ENCODE results near the gene SMARCB1. TPM values are rescaled to one million over a fixed set of nuclear protein-coding genes. Genes with fewer than 3 reads are reported as not detected.

The SMARCB1 gene
- total and polyA plus RNA-seq, 2 experiments from 2014 or later = 114 to 132 TPM

DNA sequence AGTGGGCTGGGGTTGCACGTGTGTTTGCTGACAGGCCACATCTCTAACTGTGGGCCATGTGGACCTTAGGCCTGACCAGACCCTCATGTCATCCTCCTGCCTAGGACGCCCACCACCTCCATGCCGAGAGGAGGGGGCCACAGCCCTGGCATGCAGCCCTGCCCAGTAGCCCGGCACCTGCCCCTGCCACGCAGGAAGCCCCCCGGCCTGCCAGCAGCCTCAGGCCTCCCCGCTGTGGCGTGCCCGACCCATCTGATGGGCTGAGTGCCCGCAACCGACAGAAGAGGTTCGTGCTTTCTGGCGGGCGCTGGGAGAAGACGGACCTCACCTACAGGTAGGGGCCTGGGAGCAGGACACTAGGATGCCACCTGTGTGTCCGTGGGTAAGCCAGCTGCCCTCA lies 7.7 kb upstream of the SMARCB1 start:
- Mint-ChIP-seq H3K9me3 (no peaks in the 10 kb centered on the region), H3K27ac (no peak overlapping the region), H3K4me1 (peaks cover 6% of the 10 kb centered on the region), H3K27me3 (ENCODE audit: insufficient read depth, low read depth, poor library complexity) (peaks cover 11% of the 10 kb centered on the region), H3K36me3 (ENCODE audit: low read depth) (no peaks in the 10 kb centered on the region; the same call in 2 of the 3 replicates), H3K4me3 (no peak overlapping the region)
- ATAC-seq (no peak), DNase-seq (ENCODE audit: low spot score) (no peak)
- no peak for TF ChIP-seq ZNF114 (CRISPR knock-in tag; IDR thresholded peaks at IDR 0.05)
- TF ChIP-seq, protein P1, sequence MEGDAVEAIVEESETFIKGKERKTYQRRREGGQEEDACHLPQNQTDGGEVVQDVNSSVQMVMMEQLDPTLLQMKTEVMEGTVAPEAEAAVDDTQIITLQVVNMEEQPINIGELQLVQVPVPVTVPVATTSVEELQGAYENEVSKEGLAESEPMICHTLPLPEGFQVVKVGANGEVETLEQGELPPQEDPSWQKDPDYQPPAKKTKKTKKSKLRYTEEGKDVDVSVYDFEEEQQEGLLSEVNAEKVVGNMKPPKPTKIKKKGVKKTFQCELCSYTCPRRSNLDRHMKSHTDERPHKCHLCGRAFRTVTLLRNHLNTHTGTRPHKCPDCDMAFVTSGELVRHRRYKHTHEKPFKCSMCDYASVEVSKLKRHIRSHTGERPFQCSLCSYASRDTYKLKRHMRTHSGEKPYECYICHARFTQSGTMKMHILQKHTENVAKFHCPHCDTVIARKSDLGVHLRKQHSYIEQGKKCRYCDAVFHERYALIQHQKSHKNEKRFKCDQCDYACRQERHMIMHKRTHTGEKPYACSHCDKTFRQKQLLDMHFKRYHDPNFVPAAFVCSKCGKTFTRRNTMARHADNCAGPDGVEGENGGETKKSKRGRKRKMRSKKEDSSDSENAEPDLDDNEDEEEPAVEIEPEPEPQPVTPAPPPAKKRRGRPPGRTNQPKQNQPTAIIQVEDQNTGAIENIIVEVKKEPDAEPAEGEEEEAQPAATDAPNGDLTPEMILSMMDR (conservative IDR thresholded peaks at IDR 0.05; ENCODE audit: low read depth in 2 of 2) = no peak
- no peaks in the 10 kb centered on the region for H3K36me3 ChIP-seq (ENCODE audit: insufficient read depth)
- H3K79me2 ChIP-seq (replicated peaks; ENCODE audit: insufficient read depth) = no peaks in the 10 kb centered on the region
- H4K20me1 ChIP-seq (replicated peaks; ENCODE audit: insufficient read depth) = no peaks in the 10 kb centered on the region
- H3K4me3 ChIP-seq = no peak overlapping the region
- 0 out of 2 replicates have a peak, but pooled peaks cover 4% of the 10 kb centered on the region for H3F3A ChIP-seq (replicated peaks; ENCODE audit: low read depth)
- H3K4me2 ChIP-seq = no peak overlapping the region
- H3K4me1 ChIP-seq (ENCODE audit: insufficient read depth) = no peaks in the 10 kb centered on the region
- no peak overlapping the region for H2AFZ ChIP-seq
- peaks cover 7% of the 10 kb centered on the region for H3K27me3 ChIP-seq (ENCODE audit: insufficient read depth)
- H3K9me2 ChIP-seq (ENCODE audit: insufficient read depth) = no peaks in the 10 kb centered on the region
- H3K27ac ChIP-seq (ENCODE audit: low read depth) = no peak overlapping the region

DNA sequence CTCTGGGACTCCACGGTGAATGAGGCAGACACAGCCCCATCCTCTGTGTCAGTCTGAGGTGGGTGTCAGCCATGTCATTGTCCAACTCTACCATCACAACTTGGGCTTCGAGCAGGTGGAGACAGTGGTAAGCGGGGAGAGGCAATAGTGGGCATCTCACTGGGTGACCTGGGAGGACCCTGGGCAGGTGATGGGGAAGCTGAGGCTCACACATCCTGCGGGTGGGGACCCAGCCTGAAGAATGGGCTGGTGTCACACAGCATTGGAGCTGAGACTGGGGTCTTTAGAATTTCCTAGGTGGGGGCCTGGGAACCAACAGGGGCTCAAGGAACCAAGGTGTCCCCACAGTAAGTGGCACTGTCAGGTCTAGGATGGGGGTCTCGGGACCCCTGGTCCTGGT lies 7.0 kb upstream of the SMARCB1 start:
- DNase-seq (ENCODE audit: low spot score) (no peak), ATAC-seq (no peak)
- Histone ChIP-seq H3K9me2 (ENCODE audit: insufficient read depth) (no peaks in the 10 kb centered on the region), H3K4me3 (no peak overlapping the region), H4K20me1 (replicated peaks; ENCODE audit: insufficient read depth) (no peaks in the 10 kb centered on the region), H3F3A (replicated peaks; ENCODE audit: low read depth) (0 out of 2 replicates have a peak, but pooled peaks cover 4% of the 10 kb centered on the region), H3K4me1 (ENCODE audit: insufficient read depth) (no peaks in the 10 kb centered on the region), H3K4me2 (no peak overlapping the region), H3K27ac (ENCODE audit: low read depth) (no peak overlapping the region), H3K36me3 (ENCODE audit: insufficient read depth) (no peaks in the 10 kb centered on the region), H2AFZ (no peak overlapping the region), H3K79me2 (replicated peaks; ENCODE audit: insufficient read depth) (no peaks in the 10 kb centered on the region), H3K27me3 (ENCODE audit: insufficient read depth) (peaks cover under 1% of the 10 kb centered on the region; the same call in 1 of the 2 replicates)
- Mint-ChIP-seq H3K36me3 (ENCODE audit: low read depth) (no peaks in the 10 kb centered on the region; the same call in 2 of the 3 replicates), H3K27ac (no peak overlapping the region), H3K27me3 (ENCODE audit: insufficient read depth, low read depth, poor library complexity) (peaks cover 6% of the 10 kb centered on the region), H3K9me3 (no peaks in the 10 kb centered on the region), H3K4me3 (no peak overlapping the region), H3K4me1 (peaks cover 1% of the 10 kb centered on the region)
- TF ChIP-seq CREB1 (CRISPR knock-in tag; IDR thresholded peaks at IDR 0.05; ENCODE audit: low read depth) = no peak
- TF ChIP-seq, protein P2, sequence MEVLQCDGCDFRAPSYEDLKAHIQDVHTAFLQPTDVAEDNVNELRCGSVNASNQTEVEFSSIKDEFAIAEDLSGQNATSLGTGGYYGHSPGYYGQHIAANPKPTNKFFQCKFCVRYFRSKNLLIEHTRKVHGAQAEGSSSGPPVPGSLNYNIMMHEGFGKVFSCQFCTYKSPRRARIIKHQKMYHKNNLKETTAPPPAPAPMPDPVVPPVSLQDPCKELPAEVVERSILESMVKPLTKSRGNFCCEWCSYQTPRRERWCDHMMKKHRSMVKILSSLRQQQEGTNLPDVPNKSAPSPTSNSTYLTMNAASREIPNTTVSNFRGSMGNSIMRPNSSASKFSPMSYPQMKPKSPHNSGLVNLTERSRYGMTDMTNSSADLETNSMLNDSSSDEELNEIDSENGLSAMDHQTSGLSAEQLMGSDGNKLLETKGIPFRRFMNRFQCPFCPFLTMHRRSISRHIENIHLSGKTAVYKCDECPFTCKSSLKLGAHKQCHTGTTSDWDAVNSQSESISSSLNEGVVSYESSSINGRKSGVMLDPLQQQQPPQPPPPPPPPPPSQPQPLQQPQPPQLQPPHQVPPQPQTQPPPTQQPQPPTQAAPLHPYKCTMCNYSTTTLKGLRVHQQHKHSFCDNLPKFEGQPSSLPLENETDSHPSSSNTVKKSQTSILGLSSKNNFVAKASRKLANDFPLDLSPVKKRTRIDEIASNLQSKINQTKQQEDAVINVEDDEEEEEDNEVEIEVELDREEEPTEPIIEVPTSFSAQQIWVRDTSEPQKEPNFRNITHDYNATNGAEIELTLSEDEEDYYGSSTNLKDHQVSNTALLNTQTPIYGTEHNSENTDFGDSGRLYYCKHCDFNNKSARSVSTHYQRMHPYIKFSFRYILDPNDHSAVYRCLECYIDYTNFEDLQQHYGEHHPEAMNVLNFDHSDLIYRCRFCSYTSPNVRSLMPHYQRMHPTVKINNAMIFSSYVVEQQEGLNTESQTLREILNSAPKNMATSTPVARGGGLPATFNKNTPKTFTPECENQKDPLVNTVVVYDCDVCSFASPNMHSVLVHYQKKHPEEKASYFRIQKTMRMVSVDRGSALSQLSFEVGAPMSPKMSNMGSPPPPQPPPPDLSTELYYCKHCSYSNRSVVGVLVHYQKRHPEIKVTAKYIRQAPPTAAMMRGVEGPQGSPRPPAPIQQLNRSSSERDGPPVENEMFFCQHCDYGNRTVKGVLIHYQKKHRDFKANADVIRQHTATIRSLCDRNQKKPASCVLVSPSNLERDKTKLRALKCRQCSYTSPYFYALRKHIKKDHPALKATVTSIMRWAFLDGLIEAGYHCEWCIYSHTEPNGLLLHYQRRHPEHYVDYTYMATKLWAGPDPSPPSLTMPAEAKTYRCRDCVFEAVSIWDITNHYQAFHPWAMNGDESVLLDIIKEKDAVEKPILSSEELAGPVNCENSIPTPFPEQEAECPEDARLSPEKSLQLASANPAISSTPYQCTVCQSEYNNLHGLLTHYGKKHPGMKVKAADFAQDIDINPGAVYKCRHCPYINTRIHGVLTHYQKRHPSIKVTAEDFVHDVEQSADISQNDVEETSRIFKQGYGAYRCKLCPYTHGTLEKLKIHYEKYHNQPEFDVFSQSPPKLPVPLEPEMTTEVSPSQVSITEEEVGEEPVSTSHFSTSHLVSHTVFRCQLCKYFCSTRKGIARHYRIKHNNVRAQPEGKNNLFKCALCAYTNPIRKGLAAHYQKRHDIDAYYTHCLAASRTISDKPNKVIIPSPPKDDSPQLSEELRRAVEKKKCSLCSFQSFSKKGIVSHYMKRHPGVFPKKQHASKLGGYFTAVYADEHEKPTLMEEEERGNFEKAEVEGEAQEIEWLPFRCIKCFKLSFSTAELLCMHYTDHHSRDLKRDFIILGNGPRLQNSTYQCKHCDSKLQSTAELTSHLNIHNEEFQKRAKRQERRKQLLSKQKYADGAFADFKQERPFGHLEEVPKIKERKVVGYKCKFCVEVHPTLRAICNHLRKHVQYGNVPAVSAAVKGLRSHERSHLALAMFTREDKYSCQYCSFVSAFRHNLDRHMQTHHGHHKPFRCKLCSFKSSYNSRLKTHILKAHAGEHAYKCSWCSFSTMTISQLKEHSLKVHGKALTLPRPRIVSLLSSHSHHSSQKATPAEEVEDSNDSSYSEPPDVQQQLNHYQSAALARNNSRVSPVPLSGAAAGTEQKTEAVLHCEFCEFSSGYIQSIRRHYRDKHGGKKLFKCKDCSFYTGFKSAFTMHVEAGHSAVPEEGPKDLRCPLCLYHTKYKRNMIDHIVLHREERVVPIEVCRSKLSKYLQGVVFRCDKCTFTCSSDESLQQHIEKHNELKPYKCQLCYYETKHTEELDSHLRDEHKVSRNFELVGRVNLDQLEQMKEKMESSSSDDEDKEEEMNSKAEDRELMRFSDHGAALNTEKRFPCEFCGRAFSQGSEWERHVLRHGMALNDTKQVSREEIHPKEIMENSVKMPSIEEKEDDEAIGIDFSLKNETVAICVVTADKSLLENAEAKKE (CRISPR knock-in tag; IDR thresholded peaks at IDR 0.05) = no peak
- TF ChIP-seq, protein P3, sequence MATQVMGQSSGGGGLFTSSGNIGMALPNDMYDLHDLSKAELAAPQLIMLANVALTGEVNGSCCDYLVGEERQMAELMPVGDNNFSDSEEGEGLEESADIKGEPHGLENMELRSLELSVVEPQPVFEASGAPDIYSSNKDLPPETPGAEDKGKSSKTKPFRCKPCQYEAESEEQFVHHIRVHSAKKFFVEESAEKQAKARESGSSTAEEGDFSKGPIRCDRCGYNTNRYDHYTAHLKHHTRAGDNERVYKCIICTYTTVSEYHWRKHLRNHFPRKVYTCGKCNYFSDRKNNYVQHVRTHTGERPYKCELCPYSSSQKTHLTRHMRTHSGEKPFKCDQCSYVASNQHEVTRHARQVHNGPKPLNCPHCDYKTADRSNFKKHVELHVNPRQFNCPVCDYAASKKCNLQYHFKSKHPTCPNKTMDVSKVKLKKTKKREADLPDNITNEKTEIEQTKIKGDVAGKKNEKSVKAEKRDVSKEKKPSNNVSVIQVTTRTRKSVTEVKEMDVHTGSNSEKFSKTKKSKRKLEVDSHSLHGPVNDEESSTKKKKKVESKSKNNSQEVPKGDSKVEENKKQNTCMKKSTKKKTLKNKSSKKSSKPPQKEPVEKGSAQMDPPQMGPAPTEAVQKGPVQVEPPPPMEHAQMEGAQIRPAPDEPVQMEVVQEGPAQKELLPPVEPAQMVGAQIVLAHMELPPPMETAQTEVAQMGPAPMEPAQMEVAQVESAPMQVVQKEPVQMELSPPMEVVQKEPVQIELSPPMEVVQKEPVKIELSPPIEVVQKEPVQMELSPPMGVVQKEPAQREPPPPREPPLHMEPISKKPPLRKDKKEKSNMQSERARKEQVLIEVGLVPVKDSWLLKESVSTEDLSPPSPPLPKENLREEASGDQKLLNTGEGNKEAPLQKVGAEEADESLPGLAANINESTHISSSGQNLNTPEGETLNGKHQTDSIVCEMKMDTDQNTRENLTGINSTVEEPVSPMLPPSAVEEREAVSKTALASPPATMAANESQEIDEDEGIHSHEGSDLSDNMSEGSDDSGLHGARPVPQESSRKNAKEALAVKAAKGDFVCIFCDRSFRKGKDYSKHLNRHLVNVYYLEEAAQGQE (IDR thresholded peaks at IDR 0.05; ENCODE audit: unreplicated experiment) = no peak
- TF ChIP-seq ZNF331 (CRISPR knock-in tag; IDR thresholded peaks at IDR 0.05; ENCODE audit: low read depth) = no peak
- TF ChIP-seq, protein P1 (conservative IDR thresholded peaks at IDR 0.05; ENCODE audit: low read depth in 2 of 2) = no peak

Measured in GM23338 (cell line).